Umbilical cord (tissue), 2 donors: ENCODE data around the gene KRTAP5-10. TPM values are rescaled to one million over a fixed set of nuclear protein-coding genes. Genes with fewer than 3 reads are reported as not detected.
"Not testable (repeated sequence)": the region's sequence is repeated elsewhere in the genome, so short reads cannot be mapped to it uniquely, and the experiment has no call there.

Experiments
- DNase-seq: peaks from one replicate; pipeline ENCODE4 v3.0.0-alpha.2; 2015; ENCODE audit warnings: low spot score
- total RNA-seq: library from RNA; depleted of rRNA; stranded (reverse); fragments of >200 nt; gene quantifications from one replicate; pipeline ENCODE4 v1.2.3, GENCODE V29; 2014; ENCODE audit warnings: low replicate concordance; ENCODE audit not compliant: insufficient read depth

The KRTAP5-10 gene
- total RNA-seq, 1 donor from 2014 or later, result not detected

DNA sequence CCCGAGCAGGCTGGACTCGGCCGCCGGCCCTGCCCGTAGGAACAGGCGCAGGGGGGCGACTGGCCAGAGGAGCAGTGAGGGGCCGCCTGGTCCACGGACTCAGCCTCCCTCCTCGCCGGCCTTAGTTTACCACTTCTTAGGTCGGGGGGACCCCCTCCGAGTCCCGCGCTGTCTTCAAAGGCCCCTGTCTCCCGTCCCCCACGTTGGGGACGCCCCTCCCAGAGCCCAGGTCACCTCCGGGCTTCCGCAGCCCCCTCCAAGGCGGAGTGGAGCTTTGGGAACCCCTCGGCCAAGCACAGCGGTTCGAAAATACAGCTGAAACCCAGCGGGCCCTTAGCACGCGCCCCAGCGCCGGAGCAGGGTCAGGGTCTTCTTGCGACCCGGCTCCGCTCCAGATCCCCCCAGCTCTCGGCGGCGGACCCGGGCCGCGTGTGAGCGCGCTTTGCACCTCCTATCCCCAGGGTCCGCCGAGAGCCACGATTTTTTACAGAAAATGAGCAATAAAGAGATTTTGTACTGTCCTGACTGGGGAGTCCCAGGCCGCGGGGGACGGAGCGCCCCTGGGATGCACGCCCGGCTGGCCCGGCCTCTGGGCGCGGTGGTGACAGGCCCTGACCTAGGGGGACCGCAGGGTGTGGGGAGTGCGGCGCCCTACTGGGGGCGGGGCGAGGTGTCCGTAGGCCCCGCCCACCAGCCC lies 42.3 kb downstream of the KRTAP5-10 start:
- not testable (repeated sequence) for DNase-seq

DNA sequence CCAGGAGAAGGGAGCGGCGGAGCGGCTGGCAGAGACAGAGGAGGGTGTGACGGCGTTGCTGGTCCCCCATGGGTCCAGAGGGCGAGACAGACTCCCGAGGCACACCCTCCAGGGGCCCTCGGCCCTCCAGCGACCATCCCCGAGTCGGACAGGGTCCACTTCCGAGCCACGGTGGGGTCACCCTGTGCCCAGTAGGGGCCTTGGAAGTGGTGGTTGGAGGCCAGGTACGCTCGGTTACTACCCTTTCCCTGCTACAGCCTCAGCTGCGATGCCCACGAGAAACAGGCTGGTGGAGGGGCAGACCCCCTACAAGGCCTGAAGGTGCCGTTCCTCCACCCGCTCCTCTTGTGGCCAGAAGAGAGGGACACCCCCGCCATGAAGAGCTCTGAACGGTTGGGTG lies 42.9 kb downstream of the KRTAP5-10 start:
- DNase-seq, result not testable (repeated sequence)

DNA sequence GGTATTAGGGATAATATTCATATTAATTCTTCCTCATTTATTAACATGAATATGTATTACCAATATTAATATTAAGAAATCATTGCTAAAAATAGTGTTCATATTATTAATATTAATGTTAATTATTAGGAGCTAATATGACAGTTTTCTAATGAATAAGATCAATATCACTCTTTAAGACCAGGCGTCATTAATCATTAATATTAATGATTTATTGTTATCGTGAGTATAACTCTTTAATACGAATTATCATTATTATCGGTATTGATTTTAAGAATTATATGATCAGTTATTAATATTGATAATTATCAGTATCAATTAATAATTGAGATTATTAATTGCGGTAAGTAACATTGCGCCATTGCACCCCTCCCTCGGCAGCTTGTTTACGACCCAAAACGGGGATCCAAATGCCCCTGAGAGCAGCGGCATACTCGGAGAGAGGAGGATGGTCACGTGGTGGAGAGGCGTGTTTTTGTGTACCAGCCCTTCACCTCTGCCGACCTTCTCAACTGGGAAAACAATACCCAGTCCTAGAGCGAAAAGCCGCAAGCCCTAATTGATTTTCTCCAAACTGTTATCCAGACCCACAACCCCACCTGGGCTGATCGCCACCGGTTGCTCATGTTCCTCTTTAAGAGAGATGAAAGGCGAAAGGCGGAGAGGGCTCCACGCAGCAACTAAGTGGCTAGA lies 46.0 kb downstream of the KRTAP5-10 start:
- not testable (repeated sequence) for DNase-seq

DNA sequence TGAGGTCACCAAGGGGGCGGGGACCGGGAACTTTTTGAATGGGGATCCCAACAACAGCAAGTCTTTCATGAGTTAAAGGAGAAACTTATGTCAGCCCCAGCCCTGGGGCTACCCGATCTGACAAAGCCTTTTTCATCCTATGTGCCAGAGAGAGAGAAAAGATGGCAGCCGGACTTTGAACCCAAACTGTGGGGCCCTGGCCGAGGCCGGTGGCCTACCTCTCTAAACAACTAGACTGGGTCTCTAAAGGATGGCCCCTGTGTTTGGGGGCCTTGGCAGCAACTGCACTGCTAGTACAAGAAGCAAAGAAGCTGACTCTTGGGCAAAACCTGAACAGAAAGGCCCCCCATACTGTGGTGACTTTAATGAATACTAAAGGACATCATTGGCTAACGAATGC lies 48.6 kb downstream of the KRTAP5-10 start:
- DNase-seq, result not testable (repeated sequence)

DNA sequence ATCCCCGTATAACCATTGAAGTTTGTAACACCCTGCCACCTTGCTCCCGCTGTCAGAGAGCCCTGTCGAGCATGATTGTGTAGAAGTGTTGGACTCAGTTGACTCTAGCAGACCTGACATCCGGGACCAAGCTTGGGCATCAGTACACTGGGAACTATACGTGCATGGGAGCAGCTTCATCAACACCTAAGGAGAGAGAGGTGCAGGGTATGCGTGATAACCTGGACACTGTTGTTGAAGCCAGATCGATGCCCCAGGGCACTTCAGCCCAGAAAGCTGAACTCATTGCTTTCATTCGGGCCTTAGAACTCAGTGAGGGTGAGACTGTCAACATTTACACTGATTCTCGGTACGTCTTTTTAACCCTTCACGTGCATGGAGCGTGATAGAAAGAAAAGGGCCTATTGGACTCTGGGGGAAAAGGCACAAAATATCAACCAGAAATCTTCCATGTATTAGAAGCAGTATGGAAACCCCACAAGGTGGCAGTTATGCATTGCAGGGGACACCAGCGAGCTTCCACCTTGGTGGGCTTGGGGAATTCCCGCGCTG lies 49.1 kb downstream of the KRTAP5-10 start:
- not testable (repeated sequence) for DNase-seq

DNA sequence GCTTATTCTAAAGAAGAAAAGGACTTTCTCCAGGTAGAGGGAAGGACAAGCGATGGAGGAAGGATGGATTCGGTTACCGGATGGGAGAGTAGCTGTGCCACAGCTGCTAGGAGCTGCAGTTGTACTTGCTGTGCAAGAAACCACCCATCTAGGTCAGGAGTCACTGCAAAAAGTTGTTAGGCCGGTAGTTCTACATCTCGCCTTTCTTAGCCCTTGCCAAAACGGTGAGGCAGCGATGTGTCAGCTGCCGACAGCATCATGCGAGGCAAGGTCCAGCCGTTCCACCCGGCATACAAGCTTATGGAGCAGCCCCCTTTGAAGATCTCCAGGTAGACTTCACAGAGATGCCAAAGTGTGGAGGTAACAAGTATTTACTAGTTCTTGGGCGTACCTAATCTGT lies 49.6 kb downstream of the KRTAP5-10 start:
- DNase-seq, result peak; percentile 31

Other genes with a start within 250 kb of the KRTAP5-10 start
- gene DHCR7, start 117.2 kb upstream of the KRTAP5-10 start, total RNA-seq, result 6.0 TPM
- gene NADSYN1, start 112.4 kb upstream of the KRTAP5-10 start, total RNA-seq, result 92.9 TPM
- not detected for gene KRTAP5-7, start 38.3 kb upstream of the KRTAP5-10 start, total RNA-seq
- gene KRTAP5-8, start 27.5 kb upstream of the KRTAP5-10 start, total RNA-seq, result not detected
- 0.72 TPM for gene KRTAP5-9, start 17.1 kb upstream of the KRTAP5-10 start, total RNA-seq
- 8.9 TPM for gene KRTAP5-11, start 17.3 kb downstream of the KRTAP5-10 start, total RNA-seq